ENCODE results near the gene KDM3B.

DNA sequence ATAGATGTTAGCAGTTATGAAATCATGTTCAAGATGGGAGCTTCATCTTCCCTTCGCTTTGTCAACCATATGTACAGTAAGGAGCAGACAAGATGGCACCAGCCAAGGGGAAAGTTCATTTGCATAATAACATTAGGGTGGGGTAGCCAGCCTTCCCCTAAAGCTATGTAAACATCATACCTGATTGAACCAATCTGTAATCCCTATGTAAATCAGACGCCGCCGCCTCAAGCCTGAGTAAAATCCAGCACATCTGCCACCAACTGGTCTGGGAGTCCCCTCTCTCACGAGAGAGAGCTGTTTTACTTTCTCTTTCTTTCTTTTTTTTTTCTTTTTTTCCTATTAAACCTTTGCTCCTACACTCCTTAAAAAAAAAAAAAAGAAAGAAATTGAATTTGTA, 55.5 kb downstream of the KDM3B start:
- TF ChIP-seq CTCF (IDR thresholded peaks at IDR 0.05) (no peak), POLR2AphosphoS5 (IDR thresholded peaks at IDR 0.05) (no peak)

Measured in prostate gland (tissue), 2 donors.